Heart left ventricle (tissue), 13 donors: ENCODE data around the gene GSDMA.

Experiments used
- CTCF ChIP-seq, 12 donors: fragments of 200-600 bp; sonication (generic) in 4 of 12; IDR thresholded peaks; one replicate each; pipeline versions ENCODE4 v1.5.0 to v1.8.0; 2018 to 2022; ENCODE audit warnings: antibody characterized with exemption in 12 of 12, mild to moderate bottlenecking in 5 of 12
- POLR2A ChIP-seq, 2 donors: fragments of 450-650 bp; IDR thresholded peaks; one replicate each; pipeline ENCODE4 v1.6.1; 2017; ENCODE audit warnings: antibody characterized with exemption in 2 of 2, mild to moderate bottlenecking in 2 of 2, moderate library complexity in 2 of 2
- donor health status: ischemic (EF 13 %, LVEDD 7.1; RV severe dilation, severe dysfunction).
- donor health status: DM: no; HTN: yes; CAD: no.
- donor health status: DM: no; HTN: no; CAD: no.
- donor health status: ischemic (EF 25% LVEDD 6.9; RV normal size, moderate dysfunction).
- donor health status: ischemic (EF 25% LVEDD 5.7; RV mildly dilated, moderate dysfunction).
- donor health status: ischemic (EF 35%, LVEDD 5.7; RV mildly dilated, moderate dysfunction).
- donor health status: nonischemic (EF 11% LVEDD 7.7; RV severe dilation, severe dysfunction).
- donor health status: DM: yes; HTN: yes; CAD: no.
- donor health status: PGD.
- donor health status: ischemic (EF 29% LVEDD 5.4; RV normal size, mild dysfunction).
- donor health status: nonischemic (EF 23%, LVEDD 6.1; RV moderate dilation, normal function).

GRCh38 chr17:39966771-39967170 lies 4.0 kb downstream of the GSDMA start:
- no peak for TF ChIP-seq CTCF (IDR thresholded peaks at IDR 0.05)
- no peak for TF ChIP-seq POLR2A (IDR thresholded peaks at IDR 0.05)
